MV-4-11 (cell line): Measurements from ENCODE around the gene LRBA.
A peak's percentile ranks its signal among the peaks of the same experiment; 100 is the strongest.
"Not testable (repeated sequence)": the region's sequence is repeated elsewhere in the genome, so short reads cannot be mapped to it uniquely, and the experiment has no call there.

Experiments
- DNase-seq: peaks from one replicate; lab custom pipeline; 2025; lab: John Stamatoyannopoulos, UW

LRBA gene

DNA sequence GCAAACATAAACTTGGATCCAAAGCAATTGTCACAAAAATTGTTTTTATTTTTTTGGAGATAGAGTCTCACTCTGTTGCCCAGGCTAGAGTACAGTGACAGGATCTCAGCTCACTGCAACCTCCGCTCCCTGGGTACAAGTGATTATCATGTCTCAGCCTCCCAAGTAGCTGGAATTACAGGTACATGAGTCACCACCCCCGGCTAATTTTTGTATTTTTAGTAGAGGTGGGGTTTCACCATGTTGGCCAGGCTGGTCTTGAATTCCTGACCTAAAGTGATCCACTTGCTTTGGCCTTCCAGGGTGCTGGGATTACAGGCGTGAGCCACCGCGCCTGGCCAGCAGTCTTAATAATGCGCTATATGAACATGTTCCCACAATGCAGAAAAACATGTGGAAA is 272.2 kb downstream of the LRBA start:
- not testable (repeated sequence) for DNase-seq

GRCh38 chr4:150739591-150739990 is 275.5 kb downstream of the LRBA start:
- no peak for DNase-seq

DNA sequence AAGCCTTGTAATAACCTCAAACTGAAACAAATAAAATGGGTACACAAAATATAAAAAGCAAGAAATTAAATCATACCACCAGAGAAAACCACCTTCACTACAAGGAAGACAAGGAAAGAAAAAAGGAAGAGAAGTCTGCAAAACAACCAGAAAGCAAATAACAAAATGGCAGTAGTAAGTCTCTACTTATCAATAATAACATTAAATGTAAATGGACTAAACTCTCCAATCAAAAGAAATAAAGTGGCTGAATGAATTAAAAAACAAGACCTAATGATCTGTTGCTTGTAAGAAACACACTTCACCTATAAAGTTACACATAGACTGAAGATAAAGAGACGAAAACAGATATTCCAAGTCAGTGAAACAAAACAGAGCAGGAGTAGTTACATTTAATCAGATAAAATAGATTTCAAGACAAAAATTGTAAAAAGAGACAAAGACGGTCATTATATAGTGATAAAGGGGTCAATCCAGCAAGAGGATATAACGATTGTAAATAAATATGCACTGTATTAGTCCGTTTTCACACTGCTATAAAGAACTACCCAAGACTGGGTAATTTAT is 289.0 kb downstream of the LRBA start:
- no peak for DNase-seq

GRCh38 chr4:150723727-150724411 is 291.2 kb downstream of the LRBA start:
- no peak for DNase-seq

- peak; percentile 47 for DNase-seq
Measured at GRCh38 chr4:150722908-150723362, 292.1 kb downstream of the LRBA start.

DNA sequence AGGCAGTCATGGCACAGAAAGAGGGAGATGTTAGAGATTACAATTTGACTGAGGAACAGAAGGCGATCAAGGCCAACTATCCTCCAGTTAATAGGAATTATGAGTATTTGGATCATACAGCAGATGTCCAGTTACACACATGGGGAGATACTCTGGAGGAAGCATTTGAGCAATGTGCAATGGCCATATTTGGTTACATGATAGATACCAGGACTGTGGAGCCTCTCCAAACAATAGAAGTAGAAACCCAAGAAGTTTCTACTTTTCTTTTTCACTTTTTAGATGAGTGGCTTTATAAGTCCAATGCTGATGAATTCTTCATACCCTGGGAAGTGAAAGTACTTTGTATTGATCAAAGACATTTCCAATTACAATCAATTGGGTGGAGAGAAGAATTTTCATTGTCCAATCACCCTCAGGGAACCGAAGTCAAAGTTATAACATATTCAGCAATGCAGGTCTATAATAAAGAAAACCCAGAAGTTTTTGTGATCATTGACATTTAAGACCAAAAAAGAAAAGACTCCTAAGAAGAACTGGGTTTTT is 294.0 kb downstream of the LRBA start:
- DNase-seq, result no peak

DNA sequence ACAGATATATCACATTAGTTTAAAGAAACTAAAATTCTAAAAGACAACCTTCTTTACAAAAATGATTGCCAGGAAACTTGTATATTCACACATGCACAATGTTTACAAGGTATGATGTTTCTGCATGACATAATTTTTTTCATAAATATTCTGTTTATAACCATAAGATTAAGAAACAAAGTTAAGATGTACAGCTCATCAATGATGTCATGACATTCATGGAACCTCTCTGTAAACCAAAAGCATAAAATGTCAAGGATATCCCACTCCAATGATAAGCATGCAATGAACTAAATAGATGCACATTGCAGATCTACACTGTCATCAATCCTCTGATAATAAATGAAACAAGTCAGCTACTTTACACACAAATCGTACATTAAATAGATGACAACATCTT is 297.1 kb downstream of the LRBA start:
- no peak for DNase-seq

DNA sequence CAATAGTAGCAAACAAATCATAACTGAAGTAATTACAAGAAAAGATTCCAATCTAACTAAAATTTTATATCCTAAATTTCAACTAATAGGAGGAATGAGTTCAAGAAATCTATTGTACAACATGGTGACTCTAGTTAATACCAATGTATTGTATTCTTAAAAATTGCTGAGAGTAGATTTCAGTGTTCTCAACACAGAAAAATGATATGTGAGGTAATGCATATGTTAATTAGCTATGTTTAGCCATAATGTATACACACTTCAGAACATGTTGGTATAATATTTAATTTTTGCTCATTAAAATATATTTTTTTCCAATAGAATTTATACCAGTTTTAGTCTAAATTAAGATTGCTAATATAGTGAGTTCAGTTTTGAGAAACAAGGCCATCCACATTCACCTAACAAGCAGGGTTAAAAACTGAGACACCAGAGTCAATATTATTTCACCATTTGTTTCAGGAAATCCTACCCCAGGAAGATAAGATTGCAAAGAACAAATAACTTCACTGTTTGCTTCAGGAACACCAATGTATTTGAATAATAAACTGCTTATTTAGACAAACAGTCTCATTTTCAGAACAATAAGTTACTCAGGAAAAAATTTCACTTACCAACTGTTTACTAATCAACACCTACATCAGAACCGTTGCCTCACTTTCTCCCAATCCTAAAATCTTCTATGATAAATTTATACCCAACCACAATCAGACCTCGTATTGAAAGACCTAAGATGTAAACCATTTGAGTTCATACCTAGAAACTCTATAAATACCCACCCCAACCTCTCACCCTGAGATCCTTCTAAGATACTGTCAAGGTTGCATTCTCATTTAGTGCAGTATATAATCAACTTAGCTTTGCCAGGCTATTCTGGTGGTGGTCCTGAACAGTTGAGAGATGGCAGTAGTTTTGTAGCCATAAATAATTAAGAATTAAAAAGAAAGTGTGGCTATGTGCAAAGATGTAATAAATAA is 300.3 kb downstream of the LRBA start:
- DNase-seq, result no peak

DNA sequence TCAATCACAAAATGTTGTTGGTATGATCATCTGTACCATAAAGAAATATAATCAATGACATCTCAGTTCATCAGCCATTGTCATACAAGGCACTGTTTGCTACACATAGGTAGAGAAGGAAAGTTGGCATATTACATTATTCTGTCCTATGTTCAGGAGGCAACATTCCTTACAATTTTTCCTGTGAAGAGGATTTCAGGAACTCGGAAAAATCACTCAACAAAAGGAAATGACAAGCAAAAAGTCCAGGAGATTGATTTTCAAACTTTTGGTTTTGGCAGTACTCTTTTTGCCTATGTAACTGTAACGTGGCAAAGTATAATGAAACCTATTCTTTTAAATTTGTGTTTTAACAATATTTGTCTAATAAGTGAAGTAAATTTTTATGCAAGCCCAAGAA is 301.8 kb downstream of the LRBA start:
- no peak for DNase-seq

- DNase-seq, result no peak
Measured at GRCh38 chr4:150710770-150711375, 304.2 kb downstream of the LRBA start.

GRCh38 chr4:150708004-150708403 is 307.1 kb downstream of the LRBA start:
- DNase-seq, result no peak

DNA sequence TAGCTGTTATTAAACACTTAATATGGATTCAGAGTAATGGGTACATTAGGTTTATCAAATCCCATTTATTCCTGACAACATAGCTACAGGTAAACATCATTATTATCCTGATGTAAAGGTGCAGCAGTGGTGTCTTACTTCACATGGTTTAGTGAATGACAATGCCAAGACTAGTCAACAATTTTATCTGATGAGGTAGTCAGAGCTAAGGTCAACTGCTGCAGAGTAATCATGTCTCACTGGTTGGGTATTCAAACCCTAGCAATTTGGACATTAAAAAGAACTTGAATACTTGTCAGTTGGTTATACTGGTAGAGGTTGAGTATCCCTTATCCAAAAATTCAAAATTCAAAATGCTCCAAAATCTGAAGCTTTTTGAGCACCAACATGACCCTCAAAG is 315.5 kb downstream of the LRBA start:
- DNase-seq, result no peak

GRCh38 chr4:150695162-150695561 is 319.9 kb downstream of the LRBA start:
- no peak for DNase-seq

GRCh38 chr4:150694438-150694837 is 320.6 kb downstream of the LRBA start:
- no peak for DNase-seq

GRCh38 chr4:150683775-150684350 is 331.2 kb downstream of the LRBA start:
- DNase-seq, result no peak

GRCh38 chr4:150682126-150682525 is 333.0 kb downstream of the LRBA start:
- DNase-seq, result no peak

GRCh38 chr4:150681063-150681462 is 334.0 kb downstream of the LRBA start:
- DNase-seq, result no peak

DNA sequence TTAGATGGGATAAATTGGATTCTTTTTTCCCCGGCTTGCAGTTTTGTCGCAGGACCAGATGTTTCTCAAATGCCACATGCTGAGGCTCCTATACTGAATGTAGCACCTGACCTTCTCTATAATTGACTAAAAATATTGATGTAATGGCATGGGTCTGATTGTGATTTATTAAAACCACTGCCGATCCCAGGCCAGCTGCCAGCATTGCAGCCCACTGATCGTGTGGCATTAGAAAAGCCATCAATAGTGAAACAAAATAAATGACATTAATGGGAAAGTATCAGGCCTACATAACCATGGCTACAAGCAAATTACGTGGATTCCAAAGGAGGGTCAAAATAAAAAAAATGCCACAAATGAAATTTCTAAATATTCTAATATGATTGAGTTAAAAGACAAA is 334.4 kb downstream of the LRBA start:
- DNase-seq, result no peak

DNA sequence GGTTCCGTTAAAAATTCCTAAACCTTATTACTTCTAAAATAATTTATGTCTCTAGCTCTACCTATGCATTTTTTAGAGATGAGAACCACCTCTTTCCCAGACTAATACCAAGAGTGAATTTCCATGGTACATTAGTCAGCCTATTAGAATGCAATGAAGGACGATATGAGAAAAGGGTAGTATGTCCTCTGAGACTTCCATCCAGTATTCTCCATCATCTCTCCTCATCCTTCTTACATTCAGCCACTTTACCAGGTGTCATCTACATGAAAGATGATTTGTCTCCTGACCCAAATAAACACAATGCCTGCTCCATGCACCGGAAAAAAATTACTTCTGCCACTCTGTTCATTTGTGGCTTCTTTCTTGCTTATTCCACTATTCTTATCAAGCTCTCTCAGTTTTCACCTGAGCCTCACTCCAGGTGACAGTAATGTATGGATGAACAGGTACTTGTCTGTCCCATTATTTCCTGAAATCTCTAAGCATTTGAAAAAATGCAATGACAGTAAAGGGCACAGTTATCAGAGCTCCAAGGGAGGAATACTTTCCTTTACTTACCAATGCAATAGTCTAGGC is 335.2 kb downstream of the LRBA start:
- DNase-seq, result no peak

DNA sequence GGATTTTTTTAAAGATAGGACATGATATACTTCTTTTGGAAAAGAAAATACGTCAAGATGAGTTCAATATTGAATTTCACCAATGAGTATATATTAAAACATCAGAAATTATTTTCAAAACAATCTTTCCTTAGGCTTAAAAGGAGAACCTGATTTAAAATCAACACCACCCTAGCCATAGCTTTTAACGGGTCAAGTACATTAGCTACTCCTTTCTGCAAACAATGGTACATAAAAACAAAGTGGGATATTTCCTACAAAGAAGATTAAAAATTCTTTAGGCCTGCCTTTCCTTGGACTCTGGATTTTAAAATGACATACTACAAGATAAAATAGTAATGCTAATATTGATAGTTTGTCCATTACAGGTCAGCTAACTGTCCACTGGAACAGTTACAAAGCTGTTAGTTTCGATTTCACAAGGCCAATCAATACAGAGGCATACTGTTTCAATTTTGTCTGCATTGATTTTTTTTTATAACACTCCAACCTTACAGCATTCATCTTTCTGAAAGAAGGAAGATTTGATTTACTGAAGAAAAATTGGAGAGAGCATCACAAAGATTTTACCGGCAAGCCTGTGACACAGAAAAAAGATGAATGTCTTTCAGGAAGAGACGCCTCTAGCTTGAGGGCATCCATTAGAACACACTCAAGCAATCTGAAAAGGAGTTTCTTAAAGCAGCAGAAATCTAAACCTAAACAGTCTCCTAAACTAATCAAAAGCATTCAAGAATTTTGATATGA is 335.9 kb downstream of the LRBA start:
- DNase-seq, result no peak

- DNase-seq, result no peak
Measured at GRCh38 chr4:150673793-150674192, 341.3 kb downstream of the LRBA start.
